ENCODE results near the gene PTPA. TPM values are rescaled to one million over a fixed set of nuclear protein-coding genes. Genes with fewer than 3 reads are reported as not detected.
A peak's percentile ranks its signal among the peaks of the same experiment; 100 is the strongest.

The PTPA gene
- total and polyA plus RNA-seq, 3 experiments from 2014 or later: 15.6 to 116 (median 107) TPM

GRCh38 chr9:129100383-129101169, 10.6 kb upstream of the PTPA start:
- Mint-ChIP-seq H3K27ac (no peak overlapping the region), H3K4me3 (no peak overlapping the region), H3K9me3 (no peaks in the 10 kb centered on the region), H3K4me1 (no peaks in the 10 kb centered on the region), H3K27me3 (no peaks in the 10 kb centered on the region), H3K36me3 (peaks cover 0 to 6% (median 2%) of the 10 kb centered on the region in 3 donors)
- Histone ChIP-seq H3K4me3 (ENCODE audit: low read length) (no peak overlapping the region), H3K27ac (ENCODE audit: low read depth, low read length) (no peak overlapping the region), H3K27me3 (ENCODE audit: insufficient read depth, low read length, poor library complexity, severe bottlenecking) (no peaks in the 10 kb centered on the region), H3K9me3 (ENCODE audit: low read length) (no peaks in the 10 kb centered on the region), H3K4me1 (ENCODE audit: insufficient read depth, low read length) (no peaks in the 10 kb centered on the region), H3K36me3 (ENCODE audit: insufficient read depth, low read length) (no peaks in the 10 kb centered on the region)
- ChIA-PET CTCF (no interaction called here), POLR2A (no interaction called here)
- no peak for DNase-seq

GRCh38 chr9:129101279-129101678, 9.9 kb upstream of the PTPA start:
- H3K27ac Mint-ChIP-seq: peak overlapping the region in 2 of 8 donors; percentile 4 to 26
- Histone ChIP-seq H3K9me3 (ENCODE audit: low read length) (no peaks in the 10 kb centered on the region), H3K27ac (ENCODE audit: low read depth, low read length) (no peak overlapping the region), H3K36me3 (ENCODE audit: insufficient read depth, low read length) (no peaks in the 10 kb centered on the region), H3K4me1 (ENCODE audit: insufficient read depth, low read length) (no peaks in the 10 kb centered on the region), H3K27me3 (ENCODE audit: insufficient read depth, low read length, poor library complexity, severe bottlenecking) (no peaks in the 10 kb centered on the region), H3K4me3 (ENCODE audit: low read length) (no peak overlapping the region)
- H3K4me3 Mint-ChIP-seq: no peak overlapping the region
- POLR2A ChIA-PET: no interaction called here
- CTCF ChIA-PET: no interaction called here
- no peaks in the 10 kb centered on the region for H3K27me3 Mint-ChIP-seq
- H3K36me3 Mint-ChIP-seq: peaks cover 0 to 5% (median 2%) of the 10 kb centered on the region in 3 donors
- no peaks in the 10 kb centered on the region for H3K4me1 Mint-ChIP-seq
- DNase-seq: no peak
- no peaks in the 10 kb centered on the region for H3K9me3 Mint-ChIP-seq

DNA sequence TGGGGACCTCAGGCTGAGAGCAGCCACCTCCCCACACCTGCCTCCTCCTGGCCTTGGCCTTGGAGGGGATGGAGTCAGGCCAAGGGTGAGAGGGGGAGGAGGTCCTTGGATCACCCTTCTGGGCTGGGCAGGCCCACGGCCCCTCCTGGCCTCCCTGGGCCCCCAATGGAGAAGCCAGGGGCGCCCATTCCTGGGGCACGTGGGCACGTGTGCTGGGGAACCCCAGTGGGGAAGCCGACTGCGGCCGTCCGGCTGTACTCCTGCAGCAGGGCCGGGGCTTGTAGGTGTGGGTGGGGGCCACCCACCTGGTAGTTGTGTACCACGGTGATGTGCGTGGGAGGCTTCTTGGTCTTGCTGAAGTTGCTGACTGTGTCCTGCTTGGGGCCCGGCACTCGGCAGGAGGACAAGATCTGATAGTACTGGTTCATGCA, 9.1 kb upstream of the PTPA start:
- no peaks in the 10 kb centered on the region for H3K9me3 ChIP-seq (ENCODE audit: low read length)
- ChIA-PET CTCF (no interaction called here), POLR2A (no interaction called here)
- Mint-ChIP-seq H3K4me3 (no peak overlapping the region), H3K27ac (no peak overlapping the region), H3K4me1 (no peaks in the 10 kb centered on the region), H3K9me3 (no peaks in the 10 kb centered on the region), H3K36me3 (peaks cover 0 to 3% (median 0%) of the 10 kb centered on the region in 3 donors), H3K27me3 (no peaks in the 10 kb centered on the region)
- no peak overlapping the region for H3K4me3 ChIP-seq (ENCODE audit: low read length)
- no peaks in the 10 kb centered on the region for H3K4me1 ChIP-seq (ENCODE audit: insufficient read depth, low read length)
- no peak overlapping the region for H3K27ac ChIP-seq (ENCODE audit: low read depth, low read length)
- H3K36me3 ChIP-seq (ENCODE audit: insufficient read depth, low read length): no peaks in the 10 kb centered on the region
- DNase-seq: no peak
- H3K27me3 ChIP-seq (ENCODE audit: insufficient read depth, low read length, poor library complexity, severe bottlenecking): no peaks in the 10 kb centered on the region

DNA sequence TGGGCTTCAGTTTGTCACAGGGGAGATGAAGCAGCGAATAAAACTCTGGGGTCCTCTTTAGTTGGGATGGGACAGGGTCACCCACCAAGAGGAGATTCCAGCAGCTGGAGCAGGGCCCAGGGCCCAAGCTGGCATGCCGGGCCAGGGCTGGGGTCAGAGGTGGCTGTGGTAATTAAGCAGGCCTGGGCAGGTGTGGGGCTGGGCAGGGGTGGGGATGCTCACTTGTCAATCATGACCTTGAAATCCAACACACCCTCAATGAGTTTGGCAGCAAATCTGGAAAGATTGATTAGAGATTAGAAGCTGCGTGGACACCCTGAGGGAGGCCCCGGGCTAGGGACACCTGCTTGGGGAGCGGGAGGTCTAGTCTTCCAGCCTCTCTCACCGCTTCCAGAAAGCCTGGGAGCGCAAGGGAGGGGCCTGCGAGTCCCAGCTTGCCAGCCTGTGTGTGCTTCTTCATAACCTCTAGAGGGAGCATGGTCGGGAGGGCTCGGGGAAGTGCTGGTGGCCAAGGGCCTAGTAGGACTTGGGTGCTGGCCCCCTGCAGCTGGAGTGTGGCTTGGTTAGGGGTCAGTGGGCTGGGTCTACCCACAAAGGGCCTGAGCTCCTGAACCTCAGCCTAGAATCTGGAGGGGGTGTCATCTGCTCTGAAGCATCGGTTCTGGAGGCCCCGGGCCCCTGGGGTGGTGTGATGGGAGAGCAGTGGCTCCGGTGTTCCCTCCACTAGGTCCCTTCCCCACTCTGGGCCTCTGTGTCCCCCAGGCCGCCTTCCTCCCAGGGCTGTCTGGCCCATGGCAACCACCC, 8.2 kb upstream of the PTPA start:
- no peaks in the 10 kb centered on the region for H3K4me1 Mint-ChIP-seq
- H3K27me3 Mint-ChIP-seq: no peaks in the 10 kb centered on the region
- H3K27ac ChIP-seq (ENCODE audit: low read depth, low read length): no peak overlapping the region
- ChIA-PET CTCF (interaction anchor here (1.0 kb wide), 1 partner anchor 22 kb away, joined by 3 read pairs; the partner anchor contains the start of gene DOLPP1), POLR2A (no interaction called here)
- peaks cover 0 to 2% (median 0%) of the 10 kb centered on the region in 3 donors for H3K36me3 Mint-ChIP-seq
- H3K4me3 ChIP-seq (ENCODE audit: low read length): no peak overlapping the region
- H3K36me3 ChIP-seq (ENCODE audit: insufficient read depth, low read length): no peaks in the 10 kb centered on the region
- H3K27ac Mint-ChIP-seq: peak overlapping the region in 1 of 8 donors; percentile 36
- no peaks in the 10 kb centered on the region for H3K27me3 ChIP-seq (ENCODE audit: insufficient read depth, low read length, poor library complexity, severe bottlenecking)
- no peak overlapping the region for H3K4me3 Mint-ChIP-seq
- H3K9me3 ChIP-seq (ENCODE audit: low read length): no peaks in the 10 kb centered on the region
- no peaks in the 10 kb centered on the region for H3K9me3 Mint-ChIP-seq
- H3K4me1 ChIP-seq (ENCODE audit: insufficient read depth, low read length): no peaks in the 10 kb centered on the region
- DNase-seq: no peak

DNA sequence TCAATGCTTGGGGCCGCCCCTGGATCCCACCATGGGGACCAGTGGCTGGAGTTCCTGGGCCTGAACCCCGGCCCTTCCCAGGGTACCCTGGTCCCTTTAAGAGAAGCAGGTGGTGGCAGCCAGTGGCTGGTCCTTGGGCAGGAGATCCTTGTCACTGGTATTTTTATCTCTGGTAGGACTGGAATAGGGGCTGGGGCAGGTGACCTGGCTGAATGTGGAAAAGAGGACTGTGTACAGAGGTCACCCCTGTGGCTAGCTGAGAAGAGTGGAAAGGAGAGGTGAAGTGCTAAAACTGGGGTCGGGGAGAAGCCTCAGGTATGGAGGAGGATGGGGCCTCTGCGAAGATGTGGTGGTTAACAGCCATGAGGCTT, 7.6 kb upstream of the PTPA start:
- DNase-seq: no peak
- Mint-ChIP-seq H3K36me3 (peaks cover 0 to 2% (median 0%) of the 10 kb centered on the region in 3 donors), H3K27ac (no peak overlapping the region), H3K27me3 (no peaks in the 10 kb centered on the region), H3K9me3 (no peaks in the 10 kb centered on the region), H3K4me3 (no peak overlapping the region), H3K4me1 (peaks cover 0 to 2% (median 0%) of the 10 kb centered on the region in 3 donors)
- CTCF ChIA-PET: no interaction called here
- no peaks in the 10 kb centered on the region for H3K9me3 ChIP-seq (ENCODE audit: low read length)
- H3K4me3 ChIP-seq (ENCODE audit: low read length): no peak overlapping the region
- no peaks in the 10 kb centered on the region for H3K4me1 ChIP-seq (ENCODE audit: insufficient read depth, low read length)
- H3K27ac ChIP-seq (ENCODE audit: low read depth, low read length): no peak overlapping the region
- H3K27me3 ChIP-seq (ENCODE audit: insufficient read depth, low read length, poor library complexity, severe bottlenecking): no peaks in the 10 kb centered on the region
- no peaks in the 10 kb centered on the region for H3K36me3 ChIP-seq (ENCODE audit: insufficient read depth, low read length)
- POLR2A ChIA-PET: no interaction called here

DNA sequence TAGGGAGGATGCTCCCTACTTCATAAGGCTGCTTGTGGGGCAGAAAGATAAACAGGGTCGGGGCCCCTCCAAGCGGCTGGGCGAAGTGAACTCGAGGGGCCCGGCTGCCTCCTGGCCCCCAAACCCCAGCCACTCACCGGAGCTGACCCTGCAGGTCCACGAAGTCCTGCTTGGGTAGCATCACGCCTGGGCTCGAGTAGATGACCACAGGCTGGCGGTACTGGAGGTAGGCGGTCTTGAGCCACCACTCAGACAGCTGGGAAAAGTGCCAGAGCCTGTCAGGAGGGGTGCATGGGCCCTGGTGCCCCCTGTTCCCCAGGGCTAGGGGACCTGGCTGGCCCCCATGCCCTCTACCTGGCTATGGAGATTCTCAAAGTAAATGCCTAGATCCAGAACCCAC, 7.2 kb upstream of the PTPA start:
- H3K27ac Mint-ChIP-seq: no peak overlapping the region
- no peaks in the 10 kb centered on the region for H3K27me3 ChIP-seq (ENCODE audit: insufficient read depth, low read length, poor library complexity, severe bottlenecking)
- H3K9me3 Mint-ChIP-seq: no peaks in the 10 kb centered on the region
- H3K4me3 Mint-ChIP-seq: no peak overlapping the region
- H3K36me3 Mint-ChIP-seq: peaks cover 0 to 2% (median 0%) of the 10 kb centered on the region in 3 donors
- H3K27me3 Mint-ChIP-seq: no peaks in the 10 kb centered on the region
- ChIA-PET POLR2A (no interaction called here), CTCF (no interaction called here)
- no peaks in the 10 kb centered on the region for H3K4me1 ChIP-seq (ENCODE audit: insufficient read depth, low read length)
- no peaks in the 10 kb centered on the region for H3K36me3 ChIP-seq (ENCODE audit: insufficient read depth, low read length)
- H3K27ac ChIP-seq (ENCODE audit: low read depth, low read length): no peak overlapping the region
- H3K4me3 ChIP-seq (ENCODE audit: low read length): no peak overlapping the region
- no peak for DNase-seq
- H3K9me3 ChIP-seq (ENCODE audit: low read length): no peaks in the 10 kb centered on the region
- H3K4me1 Mint-ChIP-seq: peaks cover 0 to 6% (median 4%) of the 10 kb centered on the region in 3 donors

DNA sequence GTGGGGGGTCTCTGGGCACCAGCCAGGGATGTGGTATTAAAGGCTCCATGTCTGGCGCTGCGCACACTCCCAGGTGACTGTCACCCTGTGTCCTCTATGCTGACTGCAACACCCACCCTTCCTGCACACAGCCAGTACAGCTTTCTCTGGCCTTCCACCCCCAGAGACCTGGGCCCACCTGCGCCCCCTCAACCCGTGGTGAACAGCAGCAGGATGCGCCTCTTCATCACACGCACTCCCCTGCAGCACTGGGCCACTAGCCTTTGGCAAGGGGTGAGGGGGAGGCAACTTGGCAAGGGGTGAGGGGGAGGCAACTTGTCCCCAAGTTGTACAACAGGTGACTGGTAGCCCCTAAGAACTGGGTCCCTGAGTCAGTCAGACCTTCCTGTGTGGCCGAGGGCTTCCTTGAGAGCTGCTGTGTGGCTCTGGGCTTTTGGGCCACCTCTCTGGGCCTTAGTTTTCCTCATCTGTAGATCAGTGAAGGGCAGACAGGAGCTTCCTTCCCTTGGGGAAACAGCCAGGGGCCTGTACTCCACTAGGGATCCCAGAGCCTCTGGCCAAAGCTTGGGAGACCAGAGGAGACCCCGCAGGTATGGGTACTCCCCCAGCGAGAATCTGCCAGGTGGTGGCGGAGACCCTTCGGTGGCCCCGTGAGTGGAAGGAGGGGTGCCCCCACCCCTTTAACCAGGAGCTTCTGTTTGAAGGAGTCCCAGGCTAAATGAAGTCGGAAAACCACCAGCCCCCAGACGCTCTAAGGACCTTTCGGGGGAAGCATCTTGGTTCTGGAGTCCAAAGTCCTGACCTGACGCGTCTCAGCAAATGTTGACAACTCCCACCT, 5.1 kb upstream of the PTPA start:
- no peak for DNase-seq
- Histone ChIP-seq H3K4me1 (ENCODE audit: insufficient read depth, low read length) (peaks cover 8% of the 10 kb centered on the region), H3K9me3 (ENCODE audit: low read length) (no peaks in the 10 kb centered on the region), H3K27ac (ENCODE audit: low read depth, low read length) (no peak overlapping the region), H3K4me3 (ENCODE audit: low read length) (no peak overlapping the region), H3K36me3 (ENCODE audit: insufficient read depth, low read length) (no peaks in the 10 kb centered on the region), H3K27me3 (ENCODE audit: insufficient read depth, low read length, poor library complexity, severe bottlenecking) (no peaks in the 10 kb centered on the region)
- CTCF ChIA-PET: no interaction called here
- POLR2A ChIA-PET: no interaction called here
- Mint-ChIP-seq H3K27me3 (no peaks in the 10 kb centered on the region), H3K9me3 (no peaks in the 10 kb centered on the region), H3K4me3 (peak overlapping the region in 2 of 7 donors; percentile 16 to 66), H3K36me3 (peaks cover 0 to 6% (median 0%) of the 10 kb centered on the region in 3 donors), H3K27ac (peak overlapping the region in 1 of 8 donors; percentile 97), H3K4me1 (peaks cover 8 to 20% (median 10%) of the 10 kb centered on the region in 3 donors)

All from CD8-positive, alpha-beta memory T cell (primary cell).